ENCODE results near the gene PHF19.

Gene PHF19

DNA sequence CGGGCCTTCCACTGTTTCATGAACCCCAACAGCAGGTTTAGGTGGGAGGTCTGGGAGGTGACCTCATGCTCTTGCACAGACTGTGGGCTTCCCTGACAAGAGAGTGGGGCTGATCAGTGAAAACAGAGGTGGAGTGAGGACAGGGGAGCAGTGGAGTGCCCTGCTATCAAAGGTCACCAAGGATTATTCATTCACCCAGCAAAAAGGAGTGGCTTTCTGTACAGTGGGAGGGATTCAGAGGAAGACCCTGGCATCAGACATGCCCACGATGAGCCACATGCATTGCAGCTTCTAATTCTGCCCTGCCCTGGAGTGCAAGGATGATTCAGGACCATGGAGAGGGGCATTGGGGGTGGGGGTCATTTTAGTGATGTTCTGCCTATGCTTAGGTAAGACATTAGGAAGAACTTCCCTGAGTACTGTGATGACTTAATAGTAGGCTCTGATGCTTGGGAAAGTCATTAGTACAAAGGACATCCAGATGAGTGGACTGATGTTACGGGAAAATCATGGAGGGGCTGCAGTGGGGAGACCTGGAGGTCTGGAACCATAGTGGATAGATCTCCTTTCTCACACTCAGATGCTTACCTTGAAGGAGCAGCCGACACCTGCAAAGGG lies 36.8 kb upstream of the PHF19 start:
- no peak overlapping the region for H3K4me3 ChIP-seq (ENCODE audit: low read depth, low read length)
- no peak for DNase-seq (ENCODE audit: low read depth)
- TF ChIP-seq, protein P1, sequence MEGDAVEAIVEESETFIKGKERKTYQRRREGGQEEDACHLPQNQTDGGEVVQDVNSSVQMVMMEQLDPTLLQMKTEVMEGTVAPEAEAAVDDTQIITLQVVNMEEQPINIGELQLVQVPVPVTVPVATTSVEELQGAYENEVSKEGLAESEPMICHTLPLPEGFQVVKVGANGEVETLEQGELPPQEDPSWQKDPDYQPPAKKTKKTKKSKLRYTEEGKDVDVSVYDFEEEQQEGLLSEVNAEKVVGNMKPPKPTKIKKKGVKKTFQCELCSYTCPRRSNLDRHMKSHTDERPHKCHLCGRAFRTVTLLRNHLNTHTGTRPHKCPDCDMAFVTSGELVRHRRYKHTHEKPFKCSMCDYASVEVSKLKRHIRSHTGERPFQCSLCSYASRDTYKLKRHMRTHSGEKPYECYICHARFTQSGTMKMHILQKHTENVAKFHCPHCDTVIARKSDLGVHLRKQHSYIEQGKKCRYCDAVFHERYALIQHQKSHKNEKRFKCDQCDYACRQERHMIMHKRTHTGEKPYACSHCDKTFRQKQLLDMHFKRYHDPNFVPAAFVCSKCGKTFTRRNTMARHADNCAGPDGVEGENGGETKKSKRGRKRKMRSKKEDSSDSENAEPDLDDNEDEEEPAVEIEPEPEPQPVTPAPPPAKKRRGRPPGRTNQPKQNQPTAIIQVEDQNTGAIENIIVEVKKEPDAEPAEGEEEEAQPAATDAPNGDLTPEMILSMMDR (IDR thresholded peaks at IDR 0.05; ENCODE audit: low read depth, low read length, missing control alignments) = no peak
- in situ Hi-C loops (cut with HindIII; ENCODE audit: low sequenced_read_pairs) = no loop called here

DNA sequence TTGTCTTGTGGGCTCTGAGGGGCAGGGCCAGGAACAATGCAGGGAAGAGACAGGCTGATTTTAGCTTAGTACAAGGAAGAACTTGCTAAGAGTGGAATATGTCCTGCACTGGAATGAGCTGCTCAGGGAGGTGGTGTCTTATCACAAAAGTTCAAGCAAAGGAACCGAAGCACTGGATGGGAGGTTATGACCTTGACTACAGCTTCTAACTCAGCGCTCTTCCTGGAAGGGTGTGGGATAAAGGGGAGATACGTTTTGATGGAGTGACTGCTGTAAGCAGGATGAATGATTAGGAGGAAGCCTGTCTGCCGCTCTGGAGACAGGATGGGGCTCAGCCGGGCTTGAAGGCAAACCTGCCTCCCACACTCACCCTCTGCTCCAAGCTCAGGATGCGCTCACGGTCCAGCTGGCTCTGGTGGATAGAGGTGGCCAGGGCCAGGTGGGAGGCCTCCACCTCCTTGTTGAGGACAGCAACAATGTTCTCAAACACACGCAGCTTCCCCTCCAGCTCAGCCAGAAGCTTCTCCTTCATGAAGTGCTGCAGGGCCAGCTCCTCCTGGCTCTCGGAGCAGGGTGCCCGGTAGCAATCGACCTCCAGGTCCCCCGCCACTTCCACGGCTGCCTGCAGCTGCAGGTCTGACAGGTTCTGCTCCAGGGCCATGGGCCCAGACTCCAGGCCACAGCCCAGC lies 36.1 kb upstream of the PHF19 start:
- TF ChIP-seq, protein P1 (IDR thresholded peaks at IDR 0.05; ENCODE audit: low read depth, low read length, missing control alignments) = no peak
- in situ Hi-C loops (cut with HindIII; ENCODE audit: low sequenced_read_pairs) = no loop called here
- DNase-seq (ENCODE audit: low read depth) = no peak
- H3K4me3 ChIP-seq (ENCODE audit: low read depth, low read length) = no peak overlapping the region

DNA sequence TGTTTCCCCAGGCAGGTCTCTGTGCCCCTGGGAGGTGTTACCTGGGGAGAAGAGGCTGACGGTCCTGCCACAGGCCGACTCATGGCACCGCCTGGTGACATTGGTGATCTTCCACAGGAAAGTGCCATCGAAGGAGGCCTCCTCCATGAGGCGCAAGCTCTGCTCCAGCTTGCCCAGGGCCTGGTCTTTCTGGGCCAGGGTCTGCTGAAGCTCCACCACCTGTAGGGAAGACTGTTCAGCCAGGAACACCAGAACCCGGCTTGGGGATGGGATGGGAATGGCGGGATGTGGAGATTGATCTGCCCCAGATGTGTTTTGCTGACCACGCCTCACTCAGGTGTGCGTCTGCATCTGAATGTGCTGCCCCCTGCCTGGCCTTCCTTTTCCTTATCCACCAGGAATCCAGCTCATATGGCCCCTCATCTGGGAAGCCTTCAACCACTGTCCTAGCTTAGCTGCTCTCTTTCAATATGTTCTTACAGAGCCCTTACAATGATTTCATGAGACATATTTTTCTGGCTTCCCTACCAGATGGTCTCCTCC lies 34.4 kb upstream of the PHF19 start:
- TF ChIP-seq, protein P1 (IDR thresholded peaks at IDR 0.05; ENCODE audit: low read depth, low read length, missing control alignments) = no peak
- in situ Hi-C loops (cut with HindIII; ENCODE audit: low sequenced_read_pairs) = no loop called here
- no peak overlapping the region for H3K4me3 ChIP-seq (ENCODE audit: low read depth, low read length)
- DNase-seq (ENCODE audit: low read depth) = no peak

DNA sequence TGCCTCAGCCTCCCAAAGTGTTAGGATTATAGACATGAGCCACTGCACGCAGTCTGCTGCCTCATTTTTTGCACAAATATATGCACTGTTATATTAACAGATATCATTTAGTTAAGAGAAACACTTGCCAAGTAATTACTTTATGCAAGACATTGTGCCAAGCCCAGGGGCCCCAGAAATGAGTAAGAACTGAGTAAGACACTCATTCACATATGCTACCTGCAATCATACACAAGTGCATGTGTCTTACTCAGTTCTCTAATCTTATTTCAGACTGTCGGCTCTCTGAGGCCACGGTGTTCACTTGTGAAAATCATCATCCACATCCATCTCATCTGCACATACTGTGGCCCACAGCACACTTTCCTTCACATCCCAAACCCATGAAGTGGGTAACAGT lies 33.7 kb upstream of the PHF19 start:
- DNase-seq (ENCODE audit: low read depth) = no peak
- in situ Hi-C loops (cut with HindIII; ENCODE audit: low sequenced_read_pairs) = no loop called here
- TF ChIP-seq, protein P1 (IDR thresholded peaks at IDR 0.05; ENCODE audit: low read depth, low read length, missing control alignments) = no peak
- H3K4me3 ChIP-seq (ENCODE audit: low read depth, low read length) = no peak overlapping the region

DNA sequence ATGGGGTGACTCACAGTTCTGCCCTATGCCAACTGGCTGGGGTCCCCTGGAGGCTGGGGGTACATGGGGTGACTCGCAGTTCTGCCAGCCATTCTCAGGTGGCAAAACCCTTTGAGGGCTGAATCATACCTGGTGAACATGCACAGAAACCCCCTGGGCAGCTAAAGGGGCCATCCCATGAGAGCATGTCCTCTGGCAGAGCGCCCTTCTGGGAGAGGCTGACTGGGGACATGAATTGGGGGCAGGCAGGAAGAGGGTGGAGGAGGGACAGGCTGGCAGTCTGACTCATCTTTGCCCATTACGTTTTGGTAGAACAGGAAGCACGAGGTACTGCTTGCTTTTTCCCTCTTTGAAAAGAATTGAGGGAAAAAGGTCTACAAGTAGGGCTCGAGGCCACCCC lies 32.9 kb upstream of the PHF19 start:
- no peak for DNase-seq (ENCODE audit: low read depth)
- H3K4me3 ChIP-seq (ENCODE audit: low read depth, low read length) = no peak overlapping the region
- TF ChIP-seq, protein P1 (IDR thresholded peaks at IDR 0.05; ENCODE audit: low read depth, low read length, missing control alignments) = no peak
- in situ Hi-C loops (cut with HindIII; ENCODE audit: low sequenced_read_pairs) = no loop called here

DNA sequence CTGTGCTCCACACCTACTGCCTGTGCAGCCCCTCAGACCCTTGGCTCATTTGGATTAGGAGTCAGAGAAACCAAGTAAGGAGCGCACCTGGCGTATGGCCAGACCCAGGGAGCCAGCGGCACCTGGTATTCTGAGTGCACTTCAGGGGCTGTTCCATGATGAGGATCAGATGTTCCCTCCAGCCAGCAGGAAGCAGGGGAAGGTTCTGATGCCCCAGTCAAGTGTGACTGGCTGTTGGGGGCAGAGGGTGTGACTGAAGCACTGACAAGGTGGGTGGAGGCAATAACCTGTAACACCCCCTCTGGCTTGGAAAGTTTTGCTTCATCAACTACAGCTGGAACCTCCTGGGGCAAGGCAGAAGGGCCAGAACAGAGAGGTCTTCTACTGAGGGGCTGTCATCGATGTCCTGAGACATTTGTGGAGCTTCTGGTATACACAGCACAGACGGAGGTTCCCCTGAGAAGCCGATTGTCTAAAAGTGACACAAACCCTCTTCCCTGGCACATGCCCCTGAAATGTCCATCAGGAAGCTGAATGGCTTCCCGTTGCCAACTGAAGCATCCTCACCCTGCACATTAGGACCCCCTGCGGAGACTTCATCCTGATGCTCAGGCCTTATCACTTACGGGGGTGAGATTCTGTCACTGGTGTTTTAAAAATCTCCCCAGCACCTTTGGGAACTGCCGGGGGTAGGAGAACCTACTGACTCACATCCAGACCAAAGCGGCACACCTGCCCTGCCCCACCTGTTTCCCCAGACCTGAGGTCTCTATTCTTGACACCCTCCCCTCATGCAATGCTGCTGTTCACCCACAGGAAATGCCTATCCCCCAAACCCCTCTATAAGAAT lies 28.6 kb upstream of the PHF19 start:
- H3K4me3 ChIP-seq (ENCODE audit: low read depth, low read length) = no peak overlapping the region
- in situ Hi-C loops (cut with HindIII; ENCODE audit: low sequenced_read_pairs) = no loop called here
- DNase-seq (ENCODE audit: low read depth) = no peak
- TF ChIP-seq, protein P1 (IDR thresholded peaks at IDR 0.05; ENCODE audit: low read depth, low read length, missing control alignments) = no peak

Measured in astrocyte of the cerebellum (primary cell).